ENCODE measurements around the gene WRNIP1.

WRNIP1 gene

GRCh38 chr6:2784061-2784460 lies 18.9 kb downstream of the WRNIP1 start:
- no peak overlapping the region for H3K27ac ChIP-seq
- DNase-seq = no peak
- peaks cover 54% of the 10 kb centered on the region for H3K36me3 ChIP-seq
- H3K4me3 ChIP-seq (ENCODE audit: low read depth, low read length) = no peak overlapping the region
- H3K27me3 ChIP-seq (ENCODE audit: insufficient read depth, low read depth, severe bottlenecking) = no peaks in the 10 kb centered on the region
- no peak for TF ChIP-seq CTCF (IDR thresholded peaks at IDR 0.05; ENCODE audit: low read depth, low read length)
- no peaks in the 10 kb centered on the region for H3K9me3 ChIP-seq (ENCODE audit: severe bottlenecking)

- no peak overlapping the region for H3K27ac ChIP-seq
- H3K36me3 ChIP-seq = peaks cover 45% of the 10 kb centered on the region
- no peak for DNase-seq
- TF ChIP-seq CTCF (IDR thresholded peaks at IDR 0.05; ENCODE audit: low read depth, low read length) = no peak
- H3K27me3 ChIP-seq (ENCODE audit: insufficient read depth, low read depth, severe bottlenecking) = no peaks in the 10 kb centered on the region
- no peaks in the 10 kb centered on the region for H3K9me3 ChIP-seq (ENCODE audit: severe bottlenecking)
- H3K4me3 ChIP-seq (ENCODE audit: low read depth, low read length) = no peak overlapping the region
Observed at GRCh38 chr6:2784930-2785329, 19.7 kb downstream of the WRNIP1 start.

GRCh38 chr6:2786269-2786668 lies 21.1 kb downstream of the WRNIP1 start:
- no peak for TF ChIP-seq CTCF (IDR thresholded peaks at IDR 0.05; ENCODE audit: low read depth, low read length)
- H3K9me3 ChIP-seq (ENCODE audit: severe bottlenecking) = no peaks in the 10 kb centered on the region
- H3K36me3 ChIP-seq = peaks cover 33% of the 10 kb centered on the region
- no peak overlapping the region for H3K4me3 ChIP-seq (ENCODE audit: low read depth, low read length)
- no peak for DNase-seq
- no peak overlapping the region for H3K27ac ChIP-seq
- H3K27me3 ChIP-seq (ENCODE audit: insufficient read depth, low read depth, severe bottlenecking) = no peaks in the 10 kb centered on the region

GRCh38 chr6:2790588-2791449 lies 25.6 kb downstream of the WRNIP1 start:
- no peaks in the 10 kb centered on the region for H3K9me3 ChIP-seq (ENCODE audit: severe bottlenecking)
- no peaks in the 10 kb centered on the region for H3K27me3 ChIP-seq (ENCODE audit: insufficient read depth, low read depth, severe bottlenecking)
- TF ChIP-seq CTCF (IDR thresholded peaks at IDR 0.05; ENCODE audit: low read depth, low read length) = peak; percentile 92
- peaks cover 17% of the 10 kb centered on the region; the same call in 1 of the 2 replicates for H3K36me3 ChIP-seq
- no peak overlapping the region for H3K4me3 ChIP-seq (ENCODE audit: low read depth, low read length)
- no peak overlapping the region; the same call in 1 of the 2 replicates for H3K27ac ChIP-seq
- DNase-seq = peak; percentile 84

GRCh38 chr6:2791450-2791974 lies 26.3 kb downstream of the WRNIP1 start:
- TF ChIP-seq CTCF (IDR thresholded peaks at IDR 0.05; ENCODE audit: low read depth, low read length) = no peak
- Histone ChIP-seq H3K36me3 (peaks cover 11% of the 10 kb centered on the region; the same call in 1 of the 2 replicates), H3K27me3 (ENCODE audit: insufficient read depth, low read depth, severe bottlenecking) (no peaks in the 10 kb centered on the region), H3K4me3 (ENCODE audit: low read depth, low read length) (no peak overlapping the region), H3K27ac (no peak overlapping the region), H3K9me3 (ENCODE audit: severe bottlenecking) (no peaks in the 10 kb centered on the region)
- DNase-seq = no peak

Data from WERI-Rb-1 (cell line).